ENCODE results near the gene AGPAT2. TPM values are rescaled to one million over a fixed set of nuclear protein-coding genes. Genes with fewer than 3 reads are reported as not detected.

The AGPAT2 gene
- total RNA-seq, 2 donors from 2014 or later: 94.2 to 275 TPM

GRCh38 chr9:136690104-136690805 lies 3.0 kb upstream of the AGPAT2 start:
- 30 to 58% methylated on average over 4 to 25 of the region's 25 CpGs for WGBS, 2 donors
- intact Hi-C loops (cut with DNase I): no loop called here

GRCh38 chr9:136689108-136689460 lies 1.8 kb upstream of the AGPAT2 start:
- Histone ChIP-seq H3K9me3 (no peaks in the 10 kb centered on the region), H3K27me3 (no peaks in the 10 kb centered on the region), H3K36me3 (replicated peaks in 1 of 2; ENCODE audit: insufficient read depth in 1 of 2, low read depth in 2 of 2) (no peaks in the 10 kb centered on the region), H3K4me1 (peaks cover 90% of the 10 kb centered on the region), H3K4me3 (no peak overlapping the region), H3K27ac (peak overlapping the region; percentile 93 to 98 (median 96))
- 60 to 68% methylated on average over 5 to 7 of the region's 7 CpGs for WGBS, 2 donors
- DNase-seq: no peak
- TF ChIP-seq POLR2A (IDR thresholded peaks at IDR 0.05): no peak
- intact Hi-C loops (cut with DNase I): no loop called here
- no peak for ATAC-seq

More at GRCh38 chr9:136690104-136690805, 3.0 kb upstream of the AGPAT2 start:
- H3K36me3 ChIP-seq (replicated peaks in 1 of 2; ENCODE audit: insufficient read depth in 1 of 2, low read depth in 2 of 2): no peaks in the 10 kb centered on the region
- ATAC-seq: no peak
- TF ChIP-seq POLR2A (IDR thresholded peaks at IDR 0.05): peak in 1 of 3 donors; percentile 22
- TF ChIP-seq CTCF (IDR thresholded peaks at IDR 0.05): no peak
- no peak overlapping the region for H3K4me3 ChIP-seq
- peak in 3 of 4 donors; percentile 40 to 66 (median 61) for DNase-seq
- H3K4me1 ChIP-seq: peaks cover 90% of the 10 kb centered on the region
- no peaks in the 10 kb centered on the region for H3K27me3 ChIP-seq
- H3K9me3 ChIP-seq: no peaks in the 10 kb centered on the region
- H3K27ac ChIP-seq: peak overlapping the region; percentile 88 to 98 (median 96)

- TF ChIP-seq POLR2A (IDR thresholded peaks at IDR 0.05) (no peak), CTCF (IDR thresholded peaks at IDR 0.05) (no peak)
- Histone ChIP-seq H3K4me3 (no peak overlapping the region), H3K27ac (peak overlapping the region; percentile 93 to 98 (median 96)), H3K4me1 (peaks cover 90% of the 10 kb centered on the region), H3K27me3 (no peaks in the 10 kb centered on the region), H3K36me3 (replicated peaks in 1 of 2; ENCODE audit: insufficient read depth in 1 of 2, low read depth in 2 of 2) (no peaks in the 10 kb centered on the region), H3K9me3 (no peaks in the 10 kb centered on the region)
- 47 to 48% methylated on average over 19 to 21 of the region's 21 CpGs for WGBS, 2 donors
- DNase-seq: peak in 2 of 4 donors; percentile 14 to 17
- intact Hi-C loops (cut with DNase I): no loop called here
- ATAC-seq: no peak
Observed at GRCh38 chr9:136688274-136689107, 1.2 kb upstream of the AGPAT2 start.

- 2 to 17% methylated on average over 2 to 36 of the region's 37 CpGs for WGBS, 2 donors
- Histone ChIP-seq H3K27ac (peak overlapping the region; percentile 93 to 98 (median 96)), H3K36me3 (replicated peaks in 1 of 2; ENCODE audit: insufficient read depth in 1 of 2, low read depth in 2 of 2) (no peaks in the 10 kb centered on the region), H3K9me3 (no peaks in the 10 kb centered on the region), H3K4me1 (peaks cover 88% of the 10 kb centered on the region), H3K4me3 (no peak overlapping the region), H3K27me3 (no peaks in the 10 kb centered on the region)
- intact Hi-C loops (cut with DNase I): no loop called here
- TF ChIP-seq POLR2A (IDR thresholded peaks at IDR 0.05): peak in 1 of 3 donors; percentile 37
- peak in 1 of 7 experiments; percentile 3 for TF ChIP-seq CTCF (IDR thresholded peaks at IDR 0.05)
- ATAC-seq: peak; percentile 70
- peak; percentile 93 to 98 (median 96) for DNase-seq
Observed at GRCh38 chr9:136687721-136688223, 515 bp upstream of the AGPAT2 start.

GRCh38 chr9:136686534-136686793 lies 793 bp downstream of the AGPAT2 start:
- DNase-seq: no peak
- ATAC-seq: no peak
- Histone ChIP-seq H3K9me3 (no peaks in the 10 kb centered on the region), H3K4me3 (peak overlapping the region; percentile 67 to 82), H3K27me3 (no peaks in the 10 kb centered on the region), H3K27ac (peak overlapping the region; percentile 93 to 98 (median 96)), H3K4me1 (peaks cover 85% of the 10 kb centered on the region), H3K36me3 (replicated peaks in 1 of 2; ENCODE audit: insufficient read depth in 1 of 2, low read depth in 2 of 2) (no peaks in the 10 kb centered on the region)
- intact Hi-C loops (cut with DNase I): no loop called here
- TF ChIP-seq CTCF (IDR thresholded peaks at IDR 0.05) (no peak), POLR2A (IDR thresholded peaks at IDR 0.05) (no peak)
- 0% methylated on average over 18 of the region's 20 CpGs; no CpG with 5 or more reads in 1 of the 2 donors for WGBS, 2 donors

Measured in body of pancreas (tissue), 4 donors.